GM20000 (cell line): ENCODE measurements around the gene OR6C68.

Experiments
- DNase-seq: peaks from one replicate; pipeline ENCODE4 v3.0.0; 2012; ENCODE audit warnings: low spot score
- CTCF ChIP-seq: IDR thresholded peaks from 2 replicates; pipeline ENCODE4 v1.5.1; 2012; ENCODE audit warnings: mild to moderate bottlenecking, control low read depth; ENCODE audit errors: extremely low read depth, missing control alignments

Gene OR6C68

GRCh38 chr12:55516391-55516790, 24.2 kb downstream of the OR6C68 start:
- DNase-seq: no peak
- no peak for TF ChIP-seq CTCF
